K562 (cell line): ENCODE results near the gene PKD1L1.

Experiments
- ETV6 ChIP-seq, 3 experiments: fragments of 150-350 bp in 1 of 3; sonication (generic) in 1 of 3; formaldehyde crosslinking in 1 of 3; IDR thresholded peaks; 2 replicates each; pipeline versions ENCODE4 v1.6.1 to v1.8.0; 2014 to 2022; ENCODE audit warnings: borderline replicate concordance in 2 of 3, low read depth in 2 of 3, antibody characterized with exemption in 1 of 3, low read length in 1 of 3, mild to moderate bottlenecking in 1 of 3, missing genetic modification reagents in 1 of 3
- POLR2A ChIP-seq: fragments of 450-650 bp; conservative IDR thresholded peaks from 2 replicates; pipeline ENCODE4 v1.6.1; 2016
- POLR2B ChIP-seq: fragments of 450-650 bp; IDR thresholded peaks from 2 replicates; pipeline ENCODE4 v1.6.1; 2018; ENCODE audit warnings: low read depth; ENCODE audit not compliant: partially characterized antibody
- RBM15 ChIP-seq: fragments of 200-400 bp; formaldehyde crosslinking; IDR thresholded peaks from 2 replicates; pipeline ENCODE4 v1.6.1; 2018; ENCODE audit warnings: mild to moderate bottlenecking, low read length, moderate library complexity; ENCODE audit not compliant: insufficient read depth
- SMC3 ChIP-seq: conservative IDR thresholded peaks from 2 replicates; pipeline ENCODE4 v1.6.1; 2011; ENCODE audit warnings: low read depth, low read length, improper control_type of control experiment; ENCODE audit not compliant: insufficient read depth
- TBP ChIP-seq: optimal IDR thresholded peaks from 2 replicates; pipeline ENCODE3; 2011; ENCODE audit warnings: low read depth, low read length, improper control_type of control experiment
- ZNF274 ChIP-seq: IDR thresholded peaks from 2 replicates; pipeline ENCODE4 v1.6.1; 2011; ENCODE audit warnings: low read depth, mild to moderate bottlenecking, low read length, moderate library complexity, borderline replicate concordance
- TF ChIP-seq, protein P1 (sequence below), 2 experiments: fragments of 450-650 bp; IDR thresholded peaks; 2 replicates each; pipeline ENCODE4 v1.6.1; 2016
- TF ChIP-seq, protein P2 (sequence below), 3 experiments: IDR thresholded peaks in 2 of 3; conservative IDR thresholded peaks in 1 of 3; 2 replicates each; pipeline ENCODE4 v1.5.1; 2011 to 2012; ENCODE audit warnings: low read length in 3 of 3, mild to moderate bottlenecking in 3 of 3, control low read depth in 2 of 3, improper control_type of control experiment in 1 of 3, inconsistent platforms in 1 of 3, low read depth in 1 of 3, mixed read lengths in 1 of 3, moderate library complexity in 1 of 3; ENCODE audit not compliant: insufficient read depth in 2 of 3
- TF ChIP-seq, protein P3 (sequence below): sonication (generic); formaldehyde crosslinking; IDR thresholded peaks from 2 replicates; pipeline ENCODE4 v1.8.0; 2022; ENCODE audit warnings: mild to moderate bottlenecking, low read depth, missing genetic modification reagents
- TF ChIP-seq, protein P4 (sequence below), 2 experiments: fragments of 450-650 bp; formaldehyde crosslinking in 1 of 2; IDR thresholded peaks; 2 replicates each; pipeline versions ENCODE4 v1.4.0 to v1.6.1; 2014 to 2020; ENCODE audit warnings: mild to moderate bottlenecking in 2 of 2, borderline replicate concordance in 1 of 2, low read depth in 1 of 2

DNA sequence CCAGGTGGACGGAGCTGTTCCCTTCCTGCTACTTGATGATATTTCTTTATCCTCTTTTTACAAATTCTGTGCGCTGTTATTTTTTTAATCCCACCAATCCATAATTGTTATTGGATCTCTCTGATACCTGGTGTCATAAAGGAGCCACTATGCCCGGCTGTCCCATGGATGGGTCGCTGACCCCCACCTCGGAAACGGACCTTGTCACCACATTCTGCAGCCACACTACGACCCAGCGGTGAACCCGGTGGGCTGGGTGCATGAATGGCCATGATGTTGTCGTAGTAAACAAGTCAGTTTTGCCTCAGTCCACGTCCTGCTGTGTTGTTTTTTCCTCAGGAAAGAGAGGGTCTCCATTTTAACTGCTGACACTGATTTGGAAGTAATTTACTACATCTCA lies 112.2 kb downstream of the PKD1L1 start:
- TF ChIP-seq, protein P1, sequence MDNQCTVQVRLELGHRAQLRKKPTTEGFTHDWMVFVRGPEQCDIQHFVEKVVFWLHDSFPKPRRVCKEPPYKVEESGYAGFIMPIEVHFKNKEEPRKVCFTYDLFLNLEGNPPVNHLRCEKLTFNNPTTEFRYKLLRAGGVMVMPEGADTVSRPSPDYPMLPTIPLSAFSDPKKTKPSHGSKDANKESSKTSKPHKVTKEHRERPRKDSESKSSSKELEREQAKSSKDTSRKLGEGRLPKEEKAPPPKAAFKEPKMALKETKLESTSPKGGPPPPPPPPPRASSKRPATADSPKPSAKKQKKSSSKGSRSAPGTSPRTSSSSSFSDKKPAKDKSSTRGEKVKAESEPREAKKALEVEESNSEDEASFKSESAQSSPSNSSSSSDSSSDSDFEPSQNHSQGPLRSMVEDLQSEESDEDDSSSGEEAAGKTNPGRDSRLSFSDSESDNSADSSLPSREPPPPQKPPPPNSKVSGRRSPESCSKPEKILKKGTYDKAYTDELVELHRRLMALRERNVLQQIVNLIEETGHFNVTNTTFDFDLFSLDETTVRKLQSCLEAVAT (IDR thresholded peaks at IDR 0.05): no peak
- no peak for TF ChIP-seq SMC3
- TF ChIP-seq POLR2B: no peak
- TF ChIP-seq, protein P2, sequence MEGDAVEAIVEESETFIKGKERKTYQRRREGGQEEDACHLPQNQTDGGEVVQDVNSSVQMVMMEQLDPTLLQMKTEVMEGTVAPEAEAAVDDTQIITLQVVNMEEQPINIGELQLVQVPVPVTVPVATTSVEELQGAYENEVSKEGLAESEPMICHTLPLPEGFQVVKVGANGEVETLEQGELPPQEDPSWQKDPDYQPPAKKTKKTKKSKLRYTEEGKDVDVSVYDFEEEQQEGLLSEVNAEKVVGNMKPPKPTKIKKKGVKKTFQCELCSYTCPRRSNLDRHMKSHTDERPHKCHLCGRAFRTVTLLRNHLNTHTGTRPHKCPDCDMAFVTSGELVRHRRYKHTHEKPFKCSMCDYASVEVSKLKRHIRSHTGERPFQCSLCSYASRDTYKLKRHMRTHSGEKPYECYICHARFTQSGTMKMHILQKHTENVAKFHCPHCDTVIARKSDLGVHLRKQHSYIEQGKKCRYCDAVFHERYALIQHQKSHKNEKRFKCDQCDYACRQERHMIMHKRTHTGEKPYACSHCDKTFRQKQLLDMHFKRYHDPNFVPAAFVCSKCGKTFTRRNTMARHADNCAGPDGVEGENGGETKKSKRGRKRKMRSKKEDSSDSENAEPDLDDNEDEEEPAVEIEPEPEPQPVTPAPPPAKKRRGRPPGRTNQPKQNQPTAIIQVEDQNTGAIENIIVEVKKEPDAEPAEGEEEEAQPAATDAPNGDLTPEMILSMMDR (IDR thresholded peaks at IDR 0.05 in 2 of 3, conservative IDR thresholded peaks at IDR 0.05 in 1 of 3; ENCODE audit: insufficient read depth in 2 of 3, low read depth in 1 of 3, low read length in 3 of 3): no peak
- TF ChIP-seq ETV6 (IDR thresholded peaks at IDR 0.05; ENCODE audit: borderline replicate concordance in 1 of 2, low read depth in 2 of 2, low read length in 1 of 2): no peak
- TF ChIP-seq ETV6 (CRISPR knock-in tag; IDR thresholded peaks at IDR 0.05; ENCODE audit: borderline replicate concordance): no peak
- no peak for TF ChIP-seq RBM15
- TF ChIP-seq, protein P3, sequence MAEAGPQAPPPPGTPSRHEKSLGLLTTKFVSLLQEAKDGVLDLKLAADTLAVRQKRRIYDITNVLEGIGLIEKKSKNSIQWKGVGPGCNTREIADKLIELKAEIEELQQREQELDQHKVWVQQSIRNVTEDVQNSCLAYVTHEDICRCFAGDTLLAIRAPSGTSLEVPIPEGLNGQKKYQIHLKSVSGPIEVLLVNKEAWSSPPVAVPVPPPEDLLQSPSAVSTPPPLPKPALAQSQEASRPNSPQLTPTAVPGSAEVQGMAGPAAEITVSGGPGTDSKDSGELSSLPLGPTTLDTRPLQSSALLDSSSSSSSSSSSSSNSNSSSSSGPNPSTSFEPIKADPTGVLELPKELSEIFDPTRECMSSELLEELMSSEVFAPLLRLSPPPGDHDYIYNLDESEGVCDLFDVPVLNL (CRISPR knock-in tag): no peak
- TF ChIP-seq TBP: no peak
- TF ChIP-seq ZNF274: no peak
- no peak for TF ChIP-seq POLR2A
- TF ChIP-seq, protein P4, sequence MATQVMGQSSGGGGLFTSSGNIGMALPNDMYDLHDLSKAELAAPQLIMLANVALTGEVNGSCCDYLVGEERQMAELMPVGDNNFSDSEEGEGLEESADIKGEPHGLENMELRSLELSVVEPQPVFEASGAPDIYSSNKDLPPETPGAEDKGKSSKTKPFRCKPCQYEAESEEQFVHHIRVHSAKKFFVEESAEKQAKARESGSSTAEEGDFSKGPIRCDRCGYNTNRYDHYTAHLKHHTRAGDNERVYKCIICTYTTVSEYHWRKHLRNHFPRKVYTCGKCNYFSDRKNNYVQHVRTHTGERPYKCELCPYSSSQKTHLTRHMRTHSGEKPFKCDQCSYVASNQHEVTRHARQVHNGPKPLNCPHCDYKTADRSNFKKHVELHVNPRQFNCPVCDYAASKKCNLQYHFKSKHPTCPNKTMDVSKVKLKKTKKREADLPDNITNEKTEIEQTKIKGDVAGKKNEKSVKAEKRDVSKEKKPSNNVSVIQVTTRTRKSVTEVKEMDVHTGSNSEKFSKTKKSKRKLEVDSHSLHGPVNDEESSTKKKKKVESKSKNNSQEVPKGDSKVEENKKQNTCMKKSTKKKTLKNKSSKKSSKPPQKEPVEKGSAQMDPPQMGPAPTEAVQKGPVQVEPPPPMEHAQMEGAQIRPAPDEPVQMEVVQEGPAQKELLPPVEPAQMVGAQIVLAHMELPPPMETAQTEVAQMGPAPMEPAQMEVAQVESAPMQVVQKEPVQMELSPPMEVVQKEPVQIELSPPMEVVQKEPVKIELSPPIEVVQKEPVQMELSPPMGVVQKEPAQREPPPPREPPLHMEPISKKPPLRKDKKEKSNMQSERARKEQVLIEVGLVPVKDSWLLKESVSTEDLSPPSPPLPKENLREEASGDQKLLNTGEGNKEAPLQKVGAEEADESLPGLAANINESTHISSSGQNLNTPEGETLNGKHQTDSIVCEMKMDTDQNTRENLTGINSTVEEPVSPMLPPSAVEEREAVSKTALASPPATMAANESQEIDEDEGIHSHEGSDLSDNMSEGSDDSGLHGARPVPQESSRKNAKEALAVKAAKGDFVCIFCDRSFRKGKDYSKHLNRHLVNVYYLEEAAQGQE (IDR thresholded peaks at IDR 0.05; ENCODE audit: borderline replicate concordance): no peak
- TF ChIP-seq, protein P4 (CRISPR knock-in tag; IDR thresholded peaks at IDR 0.05; ENCODE audit: low read depth): no peak
